ENCODE results near the gene MFRP.

- TF ChIP-seq CTCF (IDR thresholded peaks at IDR 0.05; ENCODE audit: insufficient read depth, low read length, poor library complexity, severe bottlenecking) (no peak), EZH2phosphoT487 (conservative IDR thresholded peaks at IDR 0.05; ENCODE audit: low read length) (no peak)
Observed at GRCh38 chr11:119319136-119319699, 27.3 kb downstream of the MFRP start.
